ENCODE measurements around the gene SARDH. TPM values are rescaled to one million over a fixed set of nuclear protein-coding genes. Genes with fewer than 3 reads are reported as not detected.
"Not testable (repeated sequence)": the region's sequence is repeated elsewhere in the genome, so short reads cannot be mapped to it uniquely, and the experiment has no call there.

The SARDH gene
- total RNA-seq, 1 donor from 2014 or later, result 0.56 TPM

GRCh38 chr9:133768371-133768858 is 30.3 kb upstream of the SARDH start:
- H3K4me1 Mint-ChIP-seq (ENCODE audit: unreplicated experiment), result peaks cover 5% of the 10 kb centered on the region
- no peak overlapping the region for H3K4me3 Mint-ChIP-seq (ENCODE audit: unreplicated experiment)
- no peak for TF ChIP-seq CTCF (IDR thresholded peaks at IDR 0.05)
- H3K27ac Mint-ChIP-seq (ENCODE audit: unreplicated experiment), result no peak overlapping the region
- H3K9me3 Mint-ChIP-seq (ENCODE audit: unreplicated experiment), result peaks cover 13% of the 10 kb centered on the region
- DNase-seq (ENCODE audit: extremely low spot score, unreplicated experiment), result peak; percentile 78
- no peaks in the 10 kb centered on the region for H3K27me3 Mint-ChIP-seq (ENCODE audit: unreplicated experiment)
- peaks cover 45% of the 10 kb centered on the region for H3K36me3 Mint-ChIP-seq (ENCODE audit: unreplicated experiment)

DNA sequence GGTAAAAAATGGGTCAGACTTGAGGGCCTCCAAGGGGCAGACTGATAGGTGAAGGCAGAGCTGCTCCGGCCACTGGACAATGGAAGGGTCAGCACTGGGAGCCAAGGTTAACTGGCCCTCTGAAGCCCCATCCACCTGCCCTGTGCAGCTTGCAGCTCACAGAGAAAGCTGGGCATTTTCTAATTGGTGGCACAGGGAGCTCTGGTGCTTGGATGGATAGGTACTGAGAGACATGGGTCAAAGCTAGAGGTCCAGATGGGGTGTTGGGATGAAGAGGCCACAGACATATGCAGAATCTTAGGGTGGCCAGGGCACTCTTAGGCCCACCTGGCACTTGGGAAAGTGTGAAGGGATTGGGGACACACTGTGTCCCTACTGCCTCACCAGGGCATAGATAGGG is 29.5 kb upstream of the SARDH start:
- Mint-ChIP-seq H3K9me3 (ENCODE audit: unreplicated experiment) (peaks cover 13% of the 10 kb centered on the region), H3K36me3 (ENCODE audit: unreplicated experiment) (peaks cover 47% of the 10 kb centered on the region), H3K4me1 (ENCODE audit: unreplicated experiment) (peaks cover 5% of the 10 kb centered on the region), H3K4me3 (ENCODE audit: unreplicated experiment) (no peak overlapping the region), H3K27ac (ENCODE audit: unreplicated experiment) (no peak overlapping the region), H3K27me3 (ENCODE audit: unreplicated experiment) (no peaks in the 10 kb centered on the region)
- DNase-seq (ENCODE audit: extremely low spot score, unreplicated experiment), result no peak
- no peak for TF ChIP-seq CTCF (IDR thresholded peaks at IDR 0.05)

- no peak for TF ChIP-seq CTCF (IDR thresholded peaks at IDR 0.05)
- peaks cover 13% of the 10 kb centered on the region for H3K9me3 Mint-ChIP-seq (ENCODE audit: unreplicated experiment)
- H3K4me1 Mint-ChIP-seq (ENCODE audit: unreplicated experiment), result peaks cover 5% of the 10 kb centered on the region
- DNase-seq (ENCODE audit: extremely low spot score, unreplicated experiment), result no peak
- H3K36me3 Mint-ChIP-seq (ENCODE audit: unreplicated experiment), result peaks cover 47% of the 10 kb centered on the region
- no peaks in the 10 kb centered on the region for H3K27me3 Mint-ChIP-seq (ENCODE audit: unreplicated experiment)
- no peak overlapping the region for H3K4me3 Mint-ChIP-seq (ENCODE audit: unreplicated experiment)
- H3K27ac Mint-ChIP-seq (ENCODE audit: unreplicated experiment), result no peak overlapping the region
These were observed 28.9 kb upstream of the SARDH start for GRCh38 chr9:133767008-133767407.

DNA sequence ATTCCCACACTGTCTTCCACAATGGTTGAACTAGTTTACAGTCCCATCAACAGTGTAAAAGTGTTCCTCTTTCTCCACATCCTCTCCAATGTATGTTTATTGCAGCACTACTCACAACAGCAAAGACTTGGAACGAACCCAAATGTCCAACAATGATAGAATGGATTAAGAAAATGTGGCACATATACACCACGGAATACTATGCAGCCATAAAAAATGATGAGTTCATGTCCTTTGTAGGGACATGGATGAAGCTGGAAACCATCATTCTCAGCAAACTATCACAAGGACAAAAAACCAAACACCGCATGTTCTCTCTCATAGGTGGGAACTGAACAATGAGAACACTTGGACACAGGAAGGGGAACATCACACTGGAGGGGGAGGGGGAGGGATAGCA is 28.1 kb upstream of the SARDH start:
- H3K27ac Mint-ChIP-seq (ENCODE audit: unreplicated experiment); DNase-seq (ENCODE audit: extremely low spot score, unreplicated experiment); H3K27me3 Mint-ChIP-seq (ENCODE audit: unreplicated experiment); H3K4me3 Mint-ChIP-seq (ENCODE audit: unreplicated experiment); H3K4me1 Mint-ChIP-seq (ENCODE audit: unreplicated experiment): not testable (repeated sequence)
- Mint-ChIP-seq H3K36me3 (ENCODE audit: unreplicated experiment) (peaks cover 47% of the 10 kb centered on the region), H3K9me3 (ENCODE audit: unreplicated experiment) (peaks cover 13% of the 10 kb centered on the region)

DNA sequence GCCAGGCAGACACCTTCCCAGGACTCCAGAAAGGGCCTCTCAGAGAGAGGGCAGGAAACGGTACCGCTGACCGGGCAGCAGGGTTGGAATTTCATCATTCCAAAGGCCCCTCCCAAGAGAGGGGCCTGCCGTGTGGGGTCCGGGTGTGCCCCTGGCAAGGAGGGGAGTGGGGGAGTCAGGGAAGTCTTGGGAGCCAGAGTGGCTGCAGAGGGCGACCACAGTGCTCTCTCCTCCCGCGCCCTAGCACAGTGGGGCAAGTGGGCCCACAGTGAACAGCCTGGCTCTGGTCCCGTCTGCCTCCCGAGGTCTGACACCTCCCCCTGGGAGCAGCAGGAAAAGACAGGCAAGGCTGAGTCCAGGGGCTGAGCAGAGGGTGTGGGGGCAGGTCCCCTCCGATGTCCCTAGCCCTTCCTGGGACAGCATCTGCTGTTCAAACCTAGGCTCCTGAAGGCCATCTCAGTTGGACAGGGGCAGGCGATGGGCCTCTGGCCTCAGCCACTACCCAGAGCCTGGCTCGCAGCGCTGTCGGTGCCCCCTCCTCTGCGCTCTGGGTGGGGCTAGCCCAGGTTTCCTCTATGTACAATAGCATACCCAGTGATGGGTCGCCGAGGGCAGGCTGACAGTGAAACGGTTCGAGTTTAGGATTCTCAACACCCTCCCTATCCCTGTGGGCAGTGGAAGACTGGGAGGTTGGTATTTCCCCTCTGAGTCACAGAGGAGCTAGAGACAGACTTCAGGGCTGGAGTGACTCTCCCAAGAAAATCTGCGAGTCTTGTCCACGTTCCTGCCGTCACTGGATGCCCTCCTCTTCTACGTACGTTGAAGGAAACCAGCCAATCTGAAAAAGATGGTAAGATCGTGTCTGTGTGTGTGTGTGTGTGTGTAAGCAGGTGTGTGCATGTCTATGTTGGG is 25.4 kb upstream of the SARDH start:
- no peak overlapping the region for H3K27ac Mint-ChIP-seq (ENCODE audit: unreplicated experiment)
- no peak for TF ChIP-seq CTCF (IDR thresholded peaks at IDR 0.05)

More for the DNA sequence above, 25.4 kb upstream of the SARDH start:
- peaks cover 13% of the 10 kb centered on the region for H3K9me3 Mint-ChIP-seq (ENCODE audit: unreplicated experiment)
- peak; percentile 82 for DNase-seq (ENCODE audit: extremely low spot score, unreplicated experiment)
- H3K27me3 Mint-ChIP-seq (ENCODE audit: unreplicated experiment), result no peaks in the 10 kb centered on the region
- peaks cover 5% of the 10 kb centered on the region for H3K4me1 Mint-ChIP-seq (ENCODE audit: unreplicated experiment)
- no peak overlapping the region for H3K4me3 Mint-ChIP-seq (ENCODE audit: unreplicated experiment)
- peaks cover 40% of the 10 kb centered on the region for H3K36me3 Mint-ChIP-seq (ENCODE audit: unreplicated experiment)
